Kidney epithelial cell (primary cell): Measurements from ENCODE around the gene MAGI3. TPM values are rescaled to one million over a fixed set of nuclear protein-coding genes. Genes with fewer than 3 reads are reported as not detected.
"Not testable (repeated sequence)": the region's sequence is repeated elsewhere in the genome, so short reads cannot be mapped to it uniquely, and the experiment has no call there.

ENCODE experiments used
- DNase-seq: peaks from one replicate; pipeline ENCODE4 v3.0.0-alpha.2; 2010; ENCODE audit warnings: low read depth
- H3K27me3 ChIP-seq: 2 replicates; pipeline ENCODE4 v1.6.0; 2011; ENCODE audit warnings: low read length; ENCODE audit not compliant: control insufficient read depth, insufficient read depth
- H3K36me3 ChIP-seq: 2 replicates; pipeline ENCODE4 v1.5.1; 2011; ENCODE audit warnings: low read length; ENCODE audit not compliant: control insufficient read depth, insufficient read depth
- H3K4me3 ChIP-seq: 2 replicates; pipeline ENCODE4 v1.5.1; 2011; ENCODE audit warnings: low read depth, mild to moderate bottlenecking, control low read depth, low read length
- CTCF ChIP-seq: IDR thresholded peaks from 2 replicates; pipeline ENCODE4 v1.5.1; 2011; ENCODE audit warnings: mild to moderate bottlenecking, moderate library complexity, low read length, control low read depth, inconsistent platforms; ENCODE audit not compliant: insufficient read depth, poor library complexity, severe bottlenecking
- total RNA-seq: library from RNA; depleted of rRNA; stranded (reverse); fragments of >200 nt; gene quantifications from 2 replicates; pipeline ENCODE4 v1.2.3, GENCODE V29; 2015

MAGI3 gene
- total RNA-seq, 1 donor from 2014 or later = 3.7 TPM

DNA sequence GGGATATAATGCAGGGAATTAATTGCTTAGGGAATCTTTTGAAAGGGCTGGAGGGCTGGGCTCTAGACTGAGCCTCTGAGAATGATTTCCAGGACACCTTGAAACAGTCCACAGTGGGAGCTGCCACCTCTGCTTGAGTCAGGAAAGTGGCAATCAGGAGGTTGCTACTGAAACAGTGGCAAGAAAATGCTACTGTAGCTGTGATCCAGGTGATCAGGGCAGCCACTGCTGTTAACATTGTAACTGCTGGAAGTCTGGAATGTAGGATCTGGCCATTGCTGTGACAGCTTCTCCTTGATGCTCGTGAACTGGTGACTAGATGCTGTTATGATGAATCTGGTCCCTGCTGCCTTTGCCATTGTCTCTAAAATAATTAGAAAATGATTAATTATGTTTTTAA, 12.8 kb downstream of the MAGI3 start:
- no peak for DNase-seq
- no peaks in the 10 kb centered on the region for H3K36me3 ChIP-seq
- no peak for TF ChIP-seq CTCF
- H3K27me3 ChIP-seq = no peaks in the 10 kb centered on the region
- no peak overlapping the region for H3K4me3 ChIP-seq

DNA sequence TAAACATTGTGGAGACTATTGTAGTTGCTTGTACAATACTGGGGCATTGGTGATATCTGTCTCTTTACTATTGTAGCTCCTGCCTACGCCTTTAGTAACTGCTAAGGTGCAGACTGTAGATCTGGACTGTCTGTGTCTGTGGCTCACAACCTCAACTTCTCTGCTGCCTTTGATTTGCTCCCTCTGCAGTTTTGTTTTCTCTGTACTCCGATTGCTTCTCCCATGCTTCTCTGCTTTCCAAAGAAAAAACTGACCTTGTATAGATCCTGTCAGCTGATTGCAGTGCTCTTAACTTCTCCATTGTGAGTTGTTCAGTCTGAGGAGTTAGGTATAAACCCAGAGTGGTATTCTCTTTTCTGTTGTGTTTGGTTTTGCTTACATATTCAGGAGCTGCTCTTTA, 15.3 kb downstream of the MAGI3 start:
- no peak for TF ChIP-seq CTCF
- H3K27me3 ChIP-seq = no peaks in the 10 kb centered on the region
- no peaks in the 10 kb centered on the region for H3K36me3 ChIP-seq
- DNase-seq = no peak
- no peak overlapping the region for H3K4me3 ChIP-seq

GRCh38 chr1:113406149-113406548, 15.8 kb downstream of the MAGI3 start:
- H3K36me3 ChIP-seq, H3K27me3 ChIP-seq, H3K4me3 ChIP-seq, DNase-seq: not testable (repeated sequence)

- H3K4me3 ChIP-seq = no peak overlapping the region
- no peak for TF ChIP-seq CTCF
- H3K36me3 ChIP-seq = no peaks in the 10 kb centered on the region
- no peak for DNase-seq
- no peaks in the 10 kb centered on the region for H3K27me3 ChIP-seq
These were observed 19.0 kb downstream of the MAGI3 start for GRCh38 chr1:113409363-113409762.

GRCh38 chr1:113412020-113412419, 21.7 kb downstream of the MAGI3 start:
- H3K27me3 ChIP-seq, DNase-seq, H3K36me3 ChIP-seq, H3K4me3 ChIP-seq: not testable (repeated sequence)

DNA sequence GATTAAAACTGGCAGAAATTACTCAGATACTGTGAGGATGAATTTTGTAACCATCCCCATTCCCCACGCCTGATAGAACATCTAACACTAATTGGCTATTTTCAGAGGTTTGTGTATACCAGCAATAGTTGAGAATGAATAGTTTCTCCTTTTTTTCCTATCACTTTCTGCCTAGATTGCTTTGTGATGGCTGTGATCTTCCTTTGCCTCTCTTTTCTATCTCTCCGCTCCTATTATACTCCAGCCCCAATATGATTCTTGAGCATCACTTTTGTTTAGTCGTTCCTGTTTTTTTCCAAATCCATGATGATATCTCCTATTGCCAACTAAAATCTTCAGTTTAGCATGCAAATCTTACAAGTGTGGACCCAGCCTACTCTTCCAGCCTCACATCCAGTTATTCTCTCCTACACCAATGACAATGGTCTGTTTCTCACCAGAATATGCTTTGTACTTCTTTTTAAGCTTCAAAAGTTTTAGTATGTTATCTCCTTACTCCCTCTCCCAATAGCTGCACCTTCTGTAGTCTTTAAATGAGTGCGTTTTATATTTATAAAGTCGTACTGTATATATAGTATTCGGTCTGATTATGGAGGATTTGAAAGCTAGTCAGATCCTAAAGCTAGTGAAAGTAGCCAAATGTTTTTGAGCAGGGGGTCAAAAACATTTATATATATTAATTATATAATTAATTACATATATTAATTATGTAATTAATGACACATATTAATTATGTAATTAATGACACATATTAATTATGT, 25.2 kb downstream of the MAGI3 start:
- H3K27me3 ChIP-seq = no peaks in the 10 kb centered on the region
- H3K36me3 ChIP-seq = no peaks in the 10 kb centered on the region
- no peak for DNase-seq
- TF ChIP-seq CTCF = no peak
- no peak overlapping the region for H3K4me3 ChIP-seq

DNA sequence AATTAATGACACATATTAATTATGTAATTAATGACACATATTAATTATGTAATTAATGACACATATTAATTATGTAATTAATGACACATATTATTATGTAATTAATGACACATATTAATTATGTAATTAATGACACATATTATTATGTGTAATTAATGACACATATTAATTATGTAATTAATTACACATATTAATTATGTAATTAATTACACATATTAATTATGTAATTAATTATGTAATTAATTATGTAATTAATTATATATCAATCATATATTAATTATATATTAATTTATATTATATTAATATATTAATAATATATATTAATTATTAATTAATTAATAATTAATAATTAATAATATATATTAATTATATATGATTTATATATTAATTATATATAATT, 25.8 kb downstream of the MAGI3 start:
- H3K4me3 ChIP-seq, H3K36me3 ChIP-seq: not testable (repeated sequence)

More for the DNA sequence above, 25.8 kb downstream of the MAGI3 start:
- not testable (repeated sequence) for H3K27me3 ChIP-seq, DNase-seq
